Measurements from ENCODE around the gene GALNTL6. TPM values are rescaled to one million over a fixed set of nuclear protein-coding genes. Genes with fewer than 3 reads are reported as not detected.

The GALNTL6 gene
- polyA plus RNA-seq, 1 donor (not counting 4 experiments of a cell fraction or from before 2014, with no cell fraction given), result not detected

- Histone ChIP-seq H3K4me3 (ENCODE audit: control insufficient read depth in 2 of 3, extremely low read depth in 1 of 3, insufficient read depth in 2 of 3, low read depth in 1 of 3, low read length in 3 of 3) (no peak overlapping the region), H3K9me3 (ENCODE audit: control insufficient read depth, low read depth, low read length) (no peaks in the 10 kb centered on the region), H3K27ac (ENCODE audit: control insufficient read depth, insufficient read depth, low read length) (no peak overlapping the region), H3K4me2 (ENCODE audit: control insufficient read depth, extremely low read depth, insufficient read depth, low read depth, low read length) (no peak overlapping the region), H3K36me3 (ENCODE audit: control insufficient read depth in 2 of 2, extremely low read depth in 1 of 2, insufficient read depth in 2 of 2, low read length in 2 of 2) (no peaks in the 10 kb centered on the region), H3K9me1 (ENCODE audit: control insufficient read depth, extremely low read depth, insufficient read depth, low read length) (no peaks in the 10 kb centered on the region), H3K9ac (ENCODE audit: control insufficient read depth, extremely low read depth, insufficient read depth, low read length) (no peak overlapping the region), H4K20me1 (ENCODE audit: control insufficient read depth, extremely low read depth, insufficient read depth, low read length) (no peaks in the 10 kb centered on the region), H2AFZ (ENCODE audit: control insufficient read depth, low read length) (no peak overlapping the region), H3K79me2 (ENCODE audit: control insufficient read depth, insufficient read depth, low read length) (no peaks in the 10 kb centered on the region), H3K4me1 (ENCODE audit: control insufficient read depth, extremely low read depth, insufficient read depth, low read length) (no peaks in the 10 kb centered on the region), H3K27me3 (ENCODE audit: control insufficient read depth, extremely low read depth, insufficient read depth, low read length) (no peaks in the 10 kb centered on the region)
- dilution Hi-C loops (cut with MboI; ENCODE audit: extremely low pct_ligation_motif_present, low sequenced_read_pairs), result no loop called here
- FAIRE-seq (no peak), DNase-seq (ENCODE audit: low read depth, low spot score) (no peak)
- no peak for TF ChIP-seq EZH2 (IDR thresholded peaks at IDR 0.05; ENCODE audit: low read length)
- TF ChIP-seq CTCF (optimal IDR thresholded peaks at IDR 0.05 in 1 of 3, IDR thresholded peaks at IDR 0.05 in 1 of 3, conservative IDR thresholded peaks at IDR 0.05 in 1 of 3; ENCODE audit: extremely low read depth in 1 of 3, insufficient read depth in 2 of 3, low read length in 3 of 3), result no peak
These were observed 1239.2 kb downstream of the GALNTL6 start for GRCh38 chr4:173052439-173052838.

GRCh38 chr4:173056271-173056670 lies 1243.1 kb downstream of the GALNTL6 start:
- no peak overlapping the region for H2AFZ ChIP-seq (ENCODE audit: control insufficient read depth, low read length)
- no peak overlapping the region for H3K27ac ChIP-seq (ENCODE audit: control insufficient read depth, insufficient read depth, low read length)
- DNase-seq (ENCODE audit: low read depth, low spot score) (no peak), FAIRE-seq (no peak)
- no peaks in the 10 kb centered on the region for H3K4me1 ChIP-seq (ENCODE audit: control insufficient read depth, extremely low read depth, insufficient read depth, low read length)
- H3K36me3 ChIP-seq (ENCODE audit: control insufficient read depth in 2 of 2, extremely low read depth in 1 of 2, insufficient read depth in 2 of 2, low read length in 2 of 2), result no peaks in the 10 kb centered on the region
- no peaks in the 10 kb centered on the region for H3K27me3 ChIP-seq (ENCODE audit: control insufficient read depth, extremely low read depth, insufficient read depth, low read length)
- TF ChIP-seq EZH2 (IDR thresholded peaks at IDR 0.05; ENCODE audit: low read length) (no peak), CTCF (optimal IDR thresholded peaks at IDR 0.05 in 1 of 3, IDR thresholded peaks at IDR 0.05 in 1 of 3, conservative IDR thresholded peaks at IDR 0.05 in 1 of 3; ENCODE audit: extremely low read depth in 1 of 3, insufficient read depth in 2 of 3, low read length in 3 of 3) (no peak)
- H3K9me1 ChIP-seq (ENCODE audit: control insufficient read depth, extremely low read depth, insufficient read depth, low read length), result no peaks in the 10 kb centered on the region
- H3K4me2 ChIP-seq (ENCODE audit: control insufficient read depth, extremely low read depth, insufficient read depth, low read depth, low read length), result no peak overlapping the region
- no peak overlapping the region for H3K4me3 ChIP-seq (ENCODE audit: control insufficient read depth in 2 of 3, extremely low read depth in 1 of 3, insufficient read depth in 2 of 3, low read depth in 1 of 3, low read length in 3 of 3)
- no peak overlapping the region for H3K9ac ChIP-seq (ENCODE audit: control insufficient read depth, extremely low read depth, insufficient read depth, low read length)
- no peaks in the 10 kb centered on the region for H3K9me3 ChIP-seq (ENCODE audit: control insufficient read depth, low read depth, low read length)
- no peaks in the 10 kb centered on the region for H4K20me1 ChIP-seq (ENCODE audit: control insufficient read depth, extremely low read depth, insufficient read depth, low read length)
- H3K79me2 ChIP-seq (ENCODE audit: control insufficient read depth, insufficient read depth, low read length), result no peaks in the 10 kb centered on the region
- dilution Hi-C loops (cut with MboI; ENCODE audit: extremely low pct_ligation_motif_present, low sequenced_read_pairs), result no loop called here

All from keratinocyte (primary cell).